ENCODE data around the gene CUX1. TPM values are rescaled to one million over a fixed set of nuclear protein-coding genes. Genes with fewer than 3 reads are reported as not detected.

Gene CUX1
- total and polyA plus RNA-seq, 2 donors (not counting 1 experiment from before 2014, with no cell fraction given): 10.8 to 86.5 TPM

DNA sequence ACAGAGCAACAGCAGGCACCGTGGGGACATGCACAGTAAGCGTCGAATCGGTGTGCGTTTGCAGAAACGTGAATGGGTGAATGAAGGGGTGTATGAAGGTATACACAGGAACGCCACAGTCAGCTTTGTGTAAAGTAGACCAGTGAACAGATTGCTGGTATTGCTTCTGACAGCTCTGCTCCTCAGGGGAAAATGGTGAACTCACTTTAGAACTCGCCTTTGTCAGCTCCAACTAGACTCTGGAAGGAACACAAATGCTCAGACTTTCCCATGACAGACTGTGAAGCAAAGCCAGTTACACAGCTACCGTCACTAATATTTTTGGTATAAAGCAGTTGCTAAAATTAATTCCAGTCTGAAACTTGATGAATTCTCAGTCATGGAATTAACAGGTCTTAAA, 78.9 kb downstream of the CUX1 start:
- H2AFZ ChIP-seq (ENCODE audit: insufficient read depth, low read depth, low read length, poor library complexity, severe bottlenecking): no peak overlapping the region
- TF ChIP-seq EZH2 (IDR thresholded peaks at IDR 0.05; ENCODE audit: borderline replicate concordance, insufficient read depth, low read depth, low read length, poor library complexity, severe bottlenecking): no peak
- TF ChIP-seq, protein P1, sequence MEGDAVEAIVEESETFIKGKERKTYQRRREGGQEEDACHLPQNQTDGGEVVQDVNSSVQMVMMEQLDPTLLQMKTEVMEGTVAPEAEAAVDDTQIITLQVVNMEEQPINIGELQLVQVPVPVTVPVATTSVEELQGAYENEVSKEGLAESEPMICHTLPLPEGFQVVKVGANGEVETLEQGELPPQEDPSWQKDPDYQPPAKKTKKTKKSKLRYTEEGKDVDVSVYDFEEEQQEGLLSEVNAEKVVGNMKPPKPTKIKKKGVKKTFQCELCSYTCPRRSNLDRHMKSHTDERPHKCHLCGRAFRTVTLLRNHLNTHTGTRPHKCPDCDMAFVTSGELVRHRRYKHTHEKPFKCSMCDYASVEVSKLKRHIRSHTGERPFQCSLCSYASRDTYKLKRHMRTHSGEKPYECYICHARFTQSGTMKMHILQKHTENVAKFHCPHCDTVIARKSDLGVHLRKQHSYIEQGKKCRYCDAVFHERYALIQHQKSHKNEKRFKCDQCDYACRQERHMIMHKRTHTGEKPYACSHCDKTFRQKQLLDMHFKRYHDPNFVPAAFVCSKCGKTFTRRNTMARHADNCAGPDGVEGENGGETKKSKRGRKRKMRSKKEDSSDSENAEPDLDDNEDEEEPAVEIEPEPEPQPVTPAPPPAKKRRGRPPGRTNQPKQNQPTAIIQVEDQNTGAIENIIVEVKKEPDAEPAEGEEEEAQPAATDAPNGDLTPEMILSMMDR (IDR thresholded peaks at IDR 0.05): no peak
- H3K4me3 ChIP-seq (ENCODE audit: control extremely low read depth in 1 of 5, extremely low read depth in 1 of 5, insufficient read depth in 1 of 5, low read depth in 2 of 5, low read length in 4 of 5): no peak overlapping the region
- intact Hi-C loops (cut with micrococcal nuclease): no loop called here
- peaks cover 37% of the 10 kb centered on the region for H4K20me1 ChIP-seq (ENCODE audit: control insufficient read depth, insufficient read depth, low read length, poor library complexity, severe bottlenecking)
- ATAC-seq (ENCODE audit: low read depth) (no peak), DNase-seq (no peak)
- H3K36me3 ChIP-seq (replicated peaks in 1 of 2; ENCODE audit: control extremely low read depth in 1 of 2, control insufficient read depth in 1 of 2, extremely low read depth in 1 of 2, insufficient read depth in 2 of 2, low read length in 1 of 2): peaks cover 0 to 3% of the 10 kb centered on the region in 2 experiments
- H3K27ac ChIP-seq (ENCODE audit: low read length in 2 of 2): no peak overlapping the region
- H3K27ac Mint-ChIP-seq: no peak overlapping the region
- H3K4me2 ChIP-seq (replicated peaks; ENCODE audit: low read depth, low read length, poor library complexity, severe bottlenecking): no peak overlapping the region
- no peaks in the 10 kb centered on the region for H3K9me3 ChIP-seq (ENCODE audit: control extremely low read depth in 1 of 3, control insufficient read depth in 2 of 3, insufficient read depth in 1 of 3, low read length in 2 of 3)
- 82% methylated on average over 8 of the region's 9 CpGs for WGBS (ENCODE audit: insufficient coverage)
- no peak overlapping the region for H3K9ac ChIP-seq (ENCODE audit: low read length)
- H3K27me3 Mint-ChIP-seq: no peaks in the 10 kb centered on the region
- H3K4me1 ChIP-seq (ENCODE audit: control insufficient read depth in 2 of 2, insufficient read depth in 2 of 2, low read length in 2 of 2): no peaks in the 10 kb centered on the region
- H3K9me3 Mint-ChIP-seq (ENCODE audit: insufficient read depth): no peaks in the 10 kb centered on the region
- H3K4me1 Mint-ChIP-seq: peaks cover 14% of the 10 kb centered on the region
- H3K27me3 ChIP-seq (replicated peaks in 1 of 4; ENCODE audit: control extremely low read depth in 1 of 4, control insufficient read depth in 3 of 4, insufficient read depth in 4 of 4, low read length in 3 of 4): no peaks in the 10 kb centered on the region
- H3K4me3 Mint-ChIP-seq: no peak overlapping the region
- peaks cover 77% of the 10 kb centered on the region for H3K79me2 ChIP-seq (ENCODE audit: control insufficient read depth, insufficient read depth, low read length)
- CTCF ChIA-PET: no interaction called here
- POLR2A ChIA-PET: no interaction called here

DNA sequence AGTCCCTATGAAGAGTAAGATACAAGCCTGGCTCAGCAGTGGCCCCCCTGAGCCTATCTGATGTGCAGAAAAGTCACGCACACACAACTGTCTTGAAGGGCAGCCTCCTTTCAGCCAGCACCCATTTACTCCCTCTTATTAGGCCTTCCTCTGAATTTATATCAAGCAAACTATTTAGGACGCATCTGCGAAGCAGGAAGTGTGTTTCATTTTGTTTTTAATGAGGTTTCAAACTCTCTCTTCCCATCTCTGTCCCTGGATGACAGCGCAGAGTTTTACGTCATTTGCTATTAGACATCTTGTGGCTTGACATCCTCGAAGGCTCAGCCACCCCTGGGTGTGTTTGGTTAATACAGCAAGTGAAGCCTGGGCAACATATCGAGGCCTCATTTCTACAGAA, 79.5 kb downstream of the CUX1 start:
- CTCF ChIA-PET: no interaction called here

More for the DNA sequence above, 79.5 kb downstream of the CUX1 start:
- ATAC-seq (ENCODE audit: low read depth) (no peak), DNase-seq (no peak)
- no peaks in the 10 kb centered on the region for H3K9me3 Mint-ChIP-seq (ENCODE audit: insufficient read depth)
- Histone ChIP-seq H3K79me2 (ENCODE audit: control insufficient read depth, insufficient read depth, low read length) (peaks cover 75% of the 10 kb centered on the region), H3K4me1 (ENCODE audit: control insufficient read depth in 2 of 2, insufficient read depth in 2 of 2, low read length in 2 of 2) (no peaks in the 10 kb centered on the region), H3K27me3 (replicated peaks in 1 of 4; ENCODE audit: control extremely low read depth in 1 of 4, control insufficient read depth in 3 of 4, insufficient read depth in 4 of 4, low read length in 3 of 4) (no peaks in the 10 kb centered on the region), H3K4me2 (replicated peaks; ENCODE audit: low read depth, low read length, poor library complexity, severe bottlenecking) (no peak overlapping the region), H4K20me1 (ENCODE audit: control insufficient read depth, insufficient read depth, low read length, poor library complexity, severe bottlenecking) (peaks cover 34% of the 10 kb centered on the region), H3K36me3 (replicated peaks in 1 of 2; ENCODE audit: control extremely low read depth in 1 of 2, control insufficient read depth in 1 of 2, extremely low read depth in 1 of 2, insufficient read depth in 2 of 2, low read length in 1 of 2) (peaks cover 0 to 3% of the 10 kb centered on the region in 2 experiments), H3K27ac (ENCODE audit: low read length in 2 of 2) (no peak overlapping the region), H3K9ac (ENCODE audit: low read length) (no peak overlapping the region), H2AFZ (ENCODE audit: insufficient read depth, low read depth, low read length, poor library complexity, severe bottlenecking) (no peak overlapping the region), H3K9me3 (ENCODE audit: control extremely low read depth in 1 of 3, control insufficient read depth in 2 of 3, insufficient read depth in 1 of 3, low read length in 2 of 3) (no peaks in the 10 kb centered on the region), H3K4me3 (ENCODE audit: control extremely low read depth in 1 of 5, extremely low read depth in 1 of 5, insufficient read depth in 1 of 5, low read depth in 2 of 5, low read length in 4 of 5) (no peak overlapping the region)
- H3K4me1 Mint-ChIP-seq: peaks cover 13% of the 10 kb centered on the region
- TF ChIP-seq, protein P1 (IDR thresholded peaks at IDR 0.05): no peak
- no peak for TF ChIP-seq EZH2 (IDR thresholded peaks at IDR 0.05; ENCODE audit: borderline replicate concordance, insufficient read depth, low read depth, low read length, poor library complexity, severe bottlenecking)
- no peak overlapping the region for H3K4me3 Mint-ChIP-seq
- H3K27me3 Mint-ChIP-seq: no peaks in the 10 kb centered on the region
- 61% methylated on average over 2 of the region's 7 CpGs for WGBS (ENCODE audit: insufficient coverage)
- POLR2A ChIA-PET: no interaction called here
- H3K27ac Mint-ChIP-seq: no peak overlapping the region
- intact Hi-C loops (cut with micrococcal nuclease): no loop called here
